ENCODE measurements around the gene DCUN1D2.

DNA sequence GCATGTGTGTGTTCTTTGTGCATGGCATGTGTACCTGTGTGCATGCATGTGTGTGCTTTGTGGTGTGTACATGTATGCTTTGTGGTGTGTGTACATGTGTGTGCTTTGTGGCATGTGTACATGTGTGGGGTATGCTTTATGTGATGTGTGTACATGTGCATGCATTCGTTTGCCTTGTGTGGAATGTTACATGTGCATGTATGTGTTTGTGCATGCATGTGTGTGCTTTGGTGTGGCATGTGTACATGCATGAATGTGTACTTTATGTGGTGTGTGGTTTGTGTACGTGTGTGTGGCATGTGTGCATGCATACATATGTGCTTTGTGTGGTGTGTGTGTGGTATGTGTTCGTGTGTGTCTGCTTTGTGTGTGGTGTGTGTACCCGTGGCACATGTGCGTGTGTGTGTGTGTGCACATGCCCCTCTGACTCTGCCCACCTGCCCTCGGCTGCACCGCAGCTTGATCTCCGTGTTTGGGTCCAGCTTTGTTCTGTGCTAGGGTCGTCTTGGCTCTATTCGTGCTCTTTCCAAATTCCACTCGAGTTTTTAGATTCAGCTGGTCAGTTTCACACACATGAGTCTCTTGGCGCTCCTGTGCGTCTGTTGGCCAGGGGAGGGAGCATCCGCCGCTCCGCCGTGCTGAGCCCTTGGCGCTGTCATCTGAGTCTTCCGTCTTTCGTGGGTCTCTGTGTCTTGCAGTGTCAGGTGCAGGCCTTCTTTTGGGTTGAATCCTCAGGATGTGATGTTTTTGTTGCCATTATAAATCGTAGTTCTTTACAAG lies 47.6 kb upstream of the DCUN1D2 start:
- TF ChIP-seq, protein P1, sequence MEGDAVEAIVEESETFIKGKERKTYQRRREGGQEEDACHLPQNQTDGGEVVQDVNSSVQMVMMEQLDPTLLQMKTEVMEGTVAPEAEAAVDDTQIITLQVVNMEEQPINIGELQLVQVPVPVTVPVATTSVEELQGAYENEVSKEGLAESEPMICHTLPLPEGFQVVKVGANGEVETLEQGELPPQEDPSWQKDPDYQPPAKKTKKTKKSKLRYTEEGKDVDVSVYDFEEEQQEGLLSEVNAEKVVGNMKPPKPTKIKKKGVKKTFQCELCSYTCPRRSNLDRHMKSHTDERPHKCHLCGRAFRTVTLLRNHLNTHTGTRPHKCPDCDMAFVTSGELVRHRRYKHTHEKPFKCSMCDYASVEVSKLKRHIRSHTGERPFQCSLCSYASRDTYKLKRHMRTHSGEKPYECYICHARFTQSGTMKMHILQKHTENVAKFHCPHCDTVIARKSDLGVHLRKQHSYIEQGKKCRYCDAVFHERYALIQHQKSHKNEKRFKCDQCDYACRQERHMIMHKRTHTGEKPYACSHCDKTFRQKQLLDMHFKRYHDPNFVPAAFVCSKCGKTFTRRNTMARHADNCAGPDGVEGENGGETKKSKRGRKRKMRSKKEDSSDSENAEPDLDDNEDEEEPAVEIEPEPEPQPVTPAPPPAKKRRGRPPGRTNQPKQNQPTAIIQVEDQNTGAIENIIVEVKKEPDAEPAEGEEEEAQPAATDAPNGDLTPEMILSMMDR (IDR thresholded peaks at IDR 0.05), result no peak
- no peak for TF ChIP-seq EP300 (IDR thresholded peaks at IDR 0.05)

All from upper lobe of left lung (tissue), 4 donors.